Measurements from ENCODE around the gene RAB11FIP4. TPM values are rescaled to one million over a fixed set of nuclear protein-coding genes. Genes with fewer than 3 reads are reported as not detected.

Gene RAB11FIP4
- total and polyA plus RNA-seq, 2 donors (not counting 3 experiments of a cell fraction or from before 2014, with no cell fraction given) = 0.08 to 0.38 TPM

GRCh38 chr17:31400481-31400950, 9.0 kb downstream of the RAB11FIP4 start:
- intact Hi-C loops (cut with micrococcal nuclease) = no loop called here
- Histone ChIP-seq H3K27me3 (ENCODE audit: control insufficient read depth in 2 of 2, insufficient read depth in 2 of 2, low read length in 2 of 2) (peaks cover 0 to 3% of the 10 kb centered on the region in 2 experiments), H3K36me3 (ENCODE audit: control insufficient read depth in 2 of 2, extremely low read depth in 1 of 2, insufficient read depth in 2 of 2, low read length in 2 of 2) (no peaks in the 10 kb centered on the region), H3K4me1 (ENCODE audit: control insufficient read depth, extremely low read depth, insufficient read depth, low read length) (no peaks in the 10 kb centered on the region), H3K9me3 (replicated peaks; ENCODE audit: control insufficient read depth, insufficient read depth, low read length) (no peaks in the 10 kb centered on the region), H3K27ac (ENCODE audit: insufficient read depth, low read depth, low read length) (no peak overlapping the region), H3K4me2 (ENCODE audit: insufficient read depth, low read length) (no peak overlapping the region), H3K4me3 (replicated peaks in 1 of 3; ENCODE audit: insufficient read depth in 1 of 3, low read depth in 1 of 3, low read length in 3 of 3) (no peak overlapping the region), H3K9me1 (replicated peaks; ENCODE audit: control insufficient read depth, extremely low read depth, insufficient read depth, low read length) (no peaks in the 10 kb centered on the region), H4K20me1 (replicated peaks; ENCODE audit: control insufficient read depth, extremely low read depth, insufficient read depth, low read length) (no peaks in the 10 kb centered on the region), H3K9ac (replicated peaks; ENCODE audit: extremely low read depth, insufficient read depth, low read length) (no peak overlapping the region), H2AFZ (ENCODE audit: low read depth, low read length) (no peak overlapping the region), H3K79me2 (ENCODE audit: control insufficient read depth, insufficient read depth, low read length) (no peaks in the 10 kb centered on the region)
- BruUV-seq (replicated peaks) = no TSS peak
- dilution Hi-C loops (cut with MboI; ENCODE audit: extremely low pct_ligation_motif_present, low sequenced_read_pairs) = no loop called here
- DNase-seq (ENCODE audit: low read depth, low spot score) (no peak), FAIRE-seq (no peak)
- TF ChIP-seq POLR2AphosphoS5 (IDR thresholded peaks at IDR 0.05; ENCODE audit: insufficient read depth, low read depth, low read length) (no peak), FOS (IDR thresholded peaks at IDR 0.05; ENCODE audit: borderline replicate concordance, insufficient read depth, low read length) (no peak), CTCF (IDR thresholded peaks at IDR 0.05; ENCODE audit: extremely low read depth in 1 of 2, insufficient read depth in 1 of 2, low read depth in 1 of 2, low read length in 2 of 2) (no peak), POLR2A (IDR thresholded peaks at IDR 0.05; ENCODE audit: low read depth, low read length) (no peak), MAX (IDR thresholded peaks at IDR 0.05; ENCODE audit: insufficient read depth, insufficient read length) (no peak), EZH2 (IDR thresholded peaks at IDR 0.05; ENCODE audit: borderline replicate concordance, low read depth, low read length, severe bottlenecking) (no peak), MYC (IDR thresholded peaks at IDR 0.05; ENCODE audit: low read depth, low read length) (no peak), JUN (IDR thresholded peaks at IDR 0.05; ENCODE audit: borderline replicate concordance, insufficient read depth, insufficient read length, low read depth) (no peak), GATA2 (IDR thresholded peaks at IDR 0.05; ENCODE audit: insufficient read depth, insufficient read length, low read depth, low read length) (no peak)
- CTCF ChIA-PET = interaction anchor here (1.2 to 2.7 kb wide), 2 partner anchors 11 to 442 kb away, joined by 3 to 14 read pairs; no protein-coding TSS in a partner anchor
- POLR2A ChIA-PET = no interaction called here
